Activated naive CD4-positive, alpha-beta T cell treated with anti-CD3 and anti-CD28 coated beads, Interleukin-2, amount 50 U/mL, for 16 hours (primary cell): ENCODE measurements around the gene FER.
"Not testable (repeated sequence)": the region's sequence is repeated elsewhere in the genome, so short reads cannot be mapped to it uniquely, and the experiment has no call there.

Experiments
- DNase-seq: peaks from one replicate; pipeline ENCODE4 v3.0.0-alpha.2; 2020

FER gene

GRCh38 chr5:108899244-108899643 lies 151.5 kb downstream of the FER start:
- DNase-seq, result not testable (repeated sequence)

DNA sequence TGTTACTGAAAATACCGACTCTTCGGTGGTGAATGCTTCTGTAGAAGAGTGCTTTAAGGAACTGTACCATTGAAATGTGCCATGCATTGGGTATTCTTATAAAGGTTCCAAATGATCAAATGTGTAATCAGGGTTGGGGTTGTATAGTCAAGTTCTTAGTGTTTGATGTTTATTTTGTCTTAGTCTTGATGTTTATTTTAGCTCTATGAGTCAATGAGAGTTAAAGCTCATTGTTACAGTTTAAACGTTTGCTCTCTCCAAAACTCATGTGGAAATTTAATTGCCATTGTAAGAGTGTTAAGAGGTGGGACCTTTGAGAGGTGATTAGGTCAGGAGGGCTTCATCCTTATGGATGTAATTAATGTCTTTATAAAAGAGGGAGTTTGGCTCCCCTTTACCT lies 153.0 kb downstream of the FER start:
- no peak for DNase-seq

DNA sequence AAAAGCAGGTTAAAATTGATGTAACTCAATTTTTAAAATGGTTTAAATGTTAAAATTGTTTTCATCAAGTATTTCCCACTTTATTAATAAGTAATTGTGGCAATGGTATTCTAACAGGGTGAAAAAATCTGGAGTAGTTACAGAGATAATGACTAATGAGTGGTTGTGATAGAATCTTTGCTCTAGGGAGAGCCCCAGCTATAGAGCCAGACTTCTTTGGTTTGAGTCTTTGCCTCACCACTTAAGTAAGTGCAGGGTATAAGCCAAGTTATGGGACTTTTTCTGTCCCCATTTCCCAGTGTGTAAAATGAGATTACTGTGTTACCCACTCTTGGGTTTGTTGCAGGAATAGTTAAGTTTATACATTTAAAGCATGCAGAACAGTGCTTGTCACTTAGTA lies 158.1 kb downstream of the FER start:
- no peak for DNase-seq

DNA sequence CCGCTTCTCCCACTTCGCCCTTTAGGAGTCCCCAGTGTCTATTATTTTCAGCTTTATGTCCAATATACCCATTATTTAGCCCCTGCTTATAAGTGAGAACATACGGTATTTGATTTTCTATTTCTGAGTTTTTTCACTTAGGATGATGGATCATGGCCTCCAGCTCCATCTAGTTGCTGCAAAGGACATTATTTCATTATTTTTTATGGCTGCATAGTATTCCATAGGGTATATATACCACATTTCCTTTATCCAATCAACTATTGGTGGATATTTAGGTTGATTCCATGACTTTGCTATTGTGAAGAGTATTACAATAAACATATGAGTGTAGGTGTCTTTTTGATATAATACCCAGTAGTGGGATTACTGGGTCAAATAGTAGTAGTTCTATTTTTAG lies 162.9 kb downstream of the FER start:
- no peak for DNase-seq

DNA sequence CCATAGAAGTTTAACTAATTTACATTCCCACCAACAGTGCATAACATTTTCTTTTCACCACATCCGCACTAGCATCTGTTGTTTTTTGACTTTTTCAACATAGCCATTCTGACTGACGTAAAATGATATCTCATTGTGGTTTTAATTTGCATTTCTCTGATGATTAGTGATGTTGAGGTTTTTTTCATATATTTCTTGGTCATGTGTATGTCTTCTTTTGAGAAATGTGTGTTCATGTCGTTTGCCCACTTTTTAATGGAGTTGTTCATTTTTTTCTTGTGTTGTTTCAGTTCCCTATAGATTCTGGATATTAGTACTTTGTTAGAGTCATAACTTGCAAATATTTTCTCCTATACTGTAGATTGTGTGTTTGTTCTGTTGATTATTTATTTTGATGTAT lies 163.4 kb downstream of the FER start:
- DNase-seq, result no peak

GRCh38 chr5:108917596-108917995 lies 169.9 kb downstream of the FER start:
- no peak for DNase-seq

GRCh38 chr5:108919591-108920326 lies 172.1 kb downstream of the FER start:
- no peak for DNase-seq

GRCh38 chr5:108924457-108924961 lies 176.8 kb downstream of the FER start:
- DNase-seq, result no peak

DNA sequence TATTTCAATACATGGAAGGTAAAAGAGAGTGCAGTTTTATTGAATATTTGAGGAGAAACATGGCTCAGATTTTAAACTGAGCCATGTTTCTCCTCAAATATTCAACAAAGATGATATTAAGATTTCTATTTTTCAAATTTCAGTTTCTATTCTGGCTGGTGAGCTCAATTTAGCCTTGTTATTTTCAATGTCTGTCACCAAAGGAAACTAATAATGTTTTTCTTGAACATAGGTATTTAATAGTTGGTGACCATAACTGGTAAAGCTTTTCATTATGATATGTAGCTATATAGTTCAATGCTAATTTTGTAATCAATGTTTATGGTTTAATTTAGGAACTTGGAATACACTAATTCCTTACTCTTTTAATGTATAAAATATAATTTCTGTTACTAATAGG lies 177.4 kb downstream of the FER start:
- no peak for DNase-seq

- DNase-seq, result no peak
Observed at GRCh38 chr5:108930107-108930506, 182.4 kb downstream of the FER start.

DNA sequence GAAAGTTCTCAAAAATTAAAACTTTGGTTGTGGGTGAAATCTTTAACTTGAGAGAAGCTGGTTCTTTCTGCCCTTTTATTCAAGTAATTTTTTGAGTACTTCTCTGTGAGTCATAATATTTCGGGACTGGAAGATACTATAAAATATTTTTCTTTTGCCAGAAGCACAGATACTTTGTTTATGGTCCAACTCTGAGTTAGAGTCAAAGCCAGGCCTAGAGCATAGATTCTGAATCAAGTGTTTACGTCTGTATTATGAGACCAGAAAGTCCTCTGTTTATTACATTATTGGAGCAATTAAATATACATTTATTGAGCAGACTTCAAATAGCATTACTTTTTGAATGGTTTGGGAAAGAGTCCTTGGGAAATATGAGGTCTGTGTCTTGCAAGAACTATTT lies 187.9 kb downstream of the FER start:
- no peak for DNase-seq

DNA sequence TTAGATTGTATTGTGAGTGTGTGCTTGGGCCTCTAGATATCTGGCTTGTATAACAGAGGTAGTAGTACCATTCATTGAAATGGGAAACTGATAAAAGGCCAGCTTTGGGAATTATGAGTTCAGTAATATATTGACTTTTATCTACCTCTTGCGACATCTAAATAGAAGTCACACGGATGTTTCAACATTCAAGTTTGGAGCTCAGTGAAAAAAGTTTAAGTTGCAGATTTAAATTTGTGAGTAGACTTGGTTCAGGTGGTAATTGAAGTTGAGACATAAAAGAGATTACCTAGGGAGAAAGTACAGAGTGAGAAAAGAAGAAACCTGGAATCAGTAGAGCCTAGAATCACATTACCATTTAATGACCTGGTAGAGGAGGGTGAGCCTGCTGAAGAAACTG lies 189.5 kb downstream of the FER start:
- DNase-seq, result no peak

GRCh38 chr5:108940506-108940905 lies 192.8 kb downstream of the FER start:
- DNase-seq, result no peak

GRCh38 chr5:108941746-108942145 lies 194.0 kb downstream of the FER start:
- no peak for DNase-seq

DNA sequence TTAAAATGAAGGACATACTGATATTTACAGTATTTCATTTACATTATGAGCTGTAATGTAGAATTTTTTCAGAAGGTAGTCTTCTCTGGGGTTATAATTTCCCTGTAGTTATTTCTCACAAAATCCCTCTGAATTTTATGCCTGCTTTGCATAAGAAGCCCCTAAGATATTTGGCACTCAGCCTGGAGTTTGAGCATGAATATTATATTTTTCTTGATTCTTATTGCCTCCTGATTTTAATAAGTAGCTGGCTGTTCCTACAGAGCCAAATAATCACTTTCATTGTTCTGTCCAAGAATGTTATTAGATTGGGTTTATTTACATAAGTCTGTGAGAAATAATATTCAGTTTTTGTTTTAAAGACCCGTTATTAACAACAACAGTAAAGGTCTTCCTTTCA lies 195.0 kb downstream of the FER start:
- DNase-seq, result no peak

GRCh38 chr5:108945094-108945493 lies 197.4 kb downstream of the FER start:
- DNase-seq, result no peak

DNA sequence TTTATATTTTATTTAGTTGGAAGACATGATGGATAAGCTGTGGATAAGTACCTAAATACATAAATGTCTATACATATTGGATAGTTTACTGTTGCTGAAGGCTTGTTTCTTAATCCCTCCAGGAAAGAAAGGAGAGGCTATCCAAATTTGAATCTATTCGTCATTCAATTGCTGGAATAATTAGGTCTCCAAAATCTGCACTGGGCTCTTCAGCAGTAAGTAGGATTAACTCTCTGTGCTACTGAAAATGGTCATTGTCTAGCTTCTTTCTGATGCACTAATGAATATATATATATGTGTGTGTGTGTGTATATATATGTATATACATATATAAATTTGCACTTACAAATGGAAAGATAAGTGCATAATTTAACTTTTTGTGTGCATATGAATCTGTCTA lies 198.3 kb downstream of the FER start:
- DNase-seq, result no peak

- DNase-seq, result no peak
Observed at GRCh38 chr5:108947164-108947563, 199.5 kb downstream of the FER start.

DNA sequence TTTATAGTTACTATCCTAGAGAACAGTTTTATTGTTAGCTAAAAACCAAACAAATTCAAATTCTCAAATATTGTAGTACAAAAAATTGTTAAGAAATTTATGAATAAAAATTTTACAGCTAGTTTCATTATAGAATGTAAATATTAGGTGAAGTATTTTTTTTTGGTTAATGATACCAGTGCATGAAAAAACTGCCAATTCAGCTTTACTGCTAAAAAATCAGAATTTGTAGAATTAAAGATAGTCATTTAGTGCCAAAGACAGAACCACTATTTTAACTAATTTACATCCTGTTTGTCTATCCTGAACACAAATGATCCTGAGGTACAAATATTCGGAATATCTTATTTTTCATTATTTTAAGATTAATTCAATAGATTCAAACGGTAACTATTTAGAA lies 202.6 kb downstream of the FER start:
- no peak for DNase-seq

DNA sequence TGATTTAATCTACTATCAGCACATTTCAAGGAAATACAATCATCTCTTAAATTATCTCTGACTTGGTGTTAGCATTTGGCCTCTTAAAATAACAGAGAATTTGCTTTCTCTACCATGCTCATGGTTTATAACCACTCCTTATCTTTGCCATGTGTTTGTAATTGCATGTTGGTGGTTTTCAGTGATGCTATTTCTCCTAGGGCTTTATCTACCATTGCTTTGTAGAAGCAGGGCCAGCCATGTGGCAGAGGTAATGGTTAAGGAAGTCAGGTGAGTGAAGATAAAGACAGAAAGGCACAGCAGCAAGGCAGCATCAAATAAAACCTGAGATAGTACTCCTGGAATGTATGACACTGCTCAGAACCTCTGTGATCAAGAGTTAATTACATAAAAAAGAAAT lies 206.2 kb downstream of the FER start:
- no peak for DNase-seq

DNA sequence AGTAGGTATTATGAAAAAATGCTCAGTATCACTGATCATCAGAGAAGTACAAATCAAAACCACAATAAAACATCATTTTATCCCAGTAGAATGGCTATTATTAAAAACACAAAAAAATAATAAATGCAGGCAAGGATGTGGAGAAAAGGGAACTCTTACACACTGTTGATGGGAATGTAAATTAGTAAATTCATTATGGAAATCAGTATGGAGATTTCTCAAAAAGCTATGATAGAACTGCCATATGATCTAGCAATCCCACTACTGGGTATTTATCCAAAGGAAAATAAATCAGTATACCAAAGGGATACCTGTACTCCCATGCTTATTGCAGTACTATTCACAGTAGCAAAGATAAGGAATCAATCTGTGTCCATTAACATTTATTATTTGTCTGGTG lies 209.6 kb downstream of the FER start:
- DNase-seq, result no peak

GRCh38 chr5:108966910-108967309 lies 219.2 kb downstream of the FER start:
- DNase-seq, result no peak

- no peak for DNase-seq
Observed at GRCh38 chr5:108974594-108974993, 226.9 kb downstream of the FER start.

GRCh38 chr5:108975697-108976096 lies 228.0 kb downstream of the FER start:
- no peak for DNase-seq

DNA sequence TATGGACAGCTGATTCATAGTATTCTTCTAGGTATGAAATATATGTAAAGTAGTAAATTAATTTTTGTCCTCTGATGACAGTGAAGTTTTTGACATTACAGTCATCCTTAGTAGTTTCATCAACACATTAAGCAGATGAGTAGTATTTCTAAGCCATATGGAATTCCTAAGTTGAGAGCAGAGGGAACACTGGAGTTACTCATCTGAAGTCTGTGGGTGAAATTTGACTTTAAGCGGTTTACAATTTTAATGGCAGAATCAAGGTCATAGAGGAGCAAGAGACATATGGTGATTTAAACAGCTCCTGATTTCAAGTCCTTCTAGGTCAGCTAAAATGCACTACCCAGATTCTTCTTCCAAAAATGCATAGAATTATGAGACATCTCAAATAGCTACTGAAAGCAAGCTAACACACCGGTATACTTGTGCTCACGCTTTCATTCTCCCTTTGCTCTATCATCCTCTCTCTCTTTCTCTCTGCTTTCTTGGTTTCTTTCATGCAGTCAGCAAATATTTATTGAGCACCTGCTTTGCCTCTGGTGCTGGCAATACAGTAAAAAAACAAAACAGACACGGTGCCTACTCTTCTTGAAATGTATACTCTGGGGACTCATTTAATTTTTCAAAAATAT lies 235.9 kb downstream of the FER start:
- no peak for DNase-seq
